GM12873 (cell line): ENCODE measurements around the gene ALDH1L2.

Experiments used
- TF ChIP-seq, protein P1 (sequence below): IDR thresholded peaks from 2 replicates; pipeline ENCODE4 v1.5.1; 2012; ENCODE audit warnings: low read depth, mild to moderate bottlenecking, moderate library complexity, low read length, control low read depth; ENCODE audit not compliant: insufficient read depth; ENCODE audit errors: missing control alignments

ALDH1L2 gene

DNA sequence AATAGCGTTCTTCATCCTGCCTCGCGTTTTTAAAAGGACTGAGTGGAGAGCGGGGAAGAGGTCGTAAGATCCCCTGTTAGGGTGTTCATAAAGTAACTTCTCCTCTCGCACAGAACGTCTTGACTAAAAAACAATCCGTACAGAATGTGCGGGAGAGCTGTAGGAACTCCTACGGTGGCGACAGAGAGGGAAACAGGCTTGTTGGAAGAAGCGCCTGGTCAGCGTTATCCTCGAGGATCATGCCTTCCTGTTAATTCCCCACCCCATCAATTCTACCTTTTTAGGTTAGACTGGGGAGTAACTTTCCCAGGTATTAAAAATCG, 22.9 kb upstream of the ALDH1L2 start:
- TF ChIP-seq, protein P1, sequence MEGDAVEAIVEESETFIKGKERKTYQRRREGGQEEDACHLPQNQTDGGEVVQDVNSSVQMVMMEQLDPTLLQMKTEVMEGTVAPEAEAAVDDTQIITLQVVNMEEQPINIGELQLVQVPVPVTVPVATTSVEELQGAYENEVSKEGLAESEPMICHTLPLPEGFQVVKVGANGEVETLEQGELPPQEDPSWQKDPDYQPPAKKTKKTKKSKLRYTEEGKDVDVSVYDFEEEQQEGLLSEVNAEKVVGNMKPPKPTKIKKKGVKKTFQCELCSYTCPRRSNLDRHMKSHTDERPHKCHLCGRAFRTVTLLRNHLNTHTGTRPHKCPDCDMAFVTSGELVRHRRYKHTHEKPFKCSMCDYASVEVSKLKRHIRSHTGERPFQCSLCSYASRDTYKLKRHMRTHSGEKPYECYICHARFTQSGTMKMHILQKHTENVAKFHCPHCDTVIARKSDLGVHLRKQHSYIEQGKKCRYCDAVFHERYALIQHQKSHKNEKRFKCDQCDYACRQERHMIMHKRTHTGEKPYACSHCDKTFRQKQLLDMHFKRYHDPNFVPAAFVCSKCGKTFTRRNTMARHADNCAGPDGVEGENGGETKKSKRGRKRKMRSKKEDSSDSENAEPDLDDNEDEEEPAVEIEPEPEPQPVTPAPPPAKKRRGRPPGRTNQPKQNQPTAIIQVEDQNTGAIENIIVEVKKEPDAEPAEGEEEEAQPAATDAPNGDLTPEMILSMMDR = no peak

GRCh38 chr12:105106621-105107020, 22.4 kb upstream of the ALDH1L2 start:
- TF ChIP-seq, protein P1 = no peak

DNA sequence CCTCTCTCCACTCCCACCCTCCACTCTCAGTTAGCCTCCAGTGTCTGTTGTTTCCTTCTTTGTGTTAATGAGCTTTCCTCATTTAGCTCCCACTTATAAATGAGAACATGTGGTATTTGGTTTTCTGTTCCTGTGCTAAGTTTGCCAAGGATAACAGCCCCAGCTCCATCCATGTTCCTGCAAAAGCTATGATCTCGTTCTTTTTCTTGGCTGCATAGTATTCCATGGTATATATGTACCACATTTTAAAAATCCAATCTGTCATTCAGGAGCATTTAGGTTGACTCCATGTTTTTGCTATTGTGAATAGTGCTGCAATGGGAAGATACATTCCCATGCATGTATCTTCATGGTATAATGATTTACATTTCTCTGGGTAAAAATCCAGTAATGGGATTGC, 20.5 kb upstream of the ALDH1L2 start:
- TF ChIP-seq, protein P1 = no peak

DNA sequence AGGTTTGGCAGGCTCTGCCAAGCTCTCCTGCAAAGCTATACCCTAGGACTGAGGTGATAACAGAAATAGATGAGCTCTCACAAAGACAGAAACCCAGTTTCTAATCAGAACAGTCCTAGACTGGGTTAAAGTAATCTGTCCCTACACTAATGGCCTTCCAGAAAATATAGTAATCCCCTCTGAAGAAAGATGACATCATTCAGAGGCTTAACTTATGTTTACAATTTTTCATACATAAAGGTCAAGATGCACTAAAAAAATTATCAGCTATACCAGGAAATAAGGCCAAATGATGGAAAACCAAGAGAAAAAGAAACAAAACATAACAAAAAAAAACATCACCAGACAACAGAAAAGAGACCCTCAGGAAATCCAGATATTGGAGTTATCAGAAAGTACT, 18.4 kb upstream of the ALDH1L2 start:
- TF ChIP-seq, protein P1 = no peak

DNA sequence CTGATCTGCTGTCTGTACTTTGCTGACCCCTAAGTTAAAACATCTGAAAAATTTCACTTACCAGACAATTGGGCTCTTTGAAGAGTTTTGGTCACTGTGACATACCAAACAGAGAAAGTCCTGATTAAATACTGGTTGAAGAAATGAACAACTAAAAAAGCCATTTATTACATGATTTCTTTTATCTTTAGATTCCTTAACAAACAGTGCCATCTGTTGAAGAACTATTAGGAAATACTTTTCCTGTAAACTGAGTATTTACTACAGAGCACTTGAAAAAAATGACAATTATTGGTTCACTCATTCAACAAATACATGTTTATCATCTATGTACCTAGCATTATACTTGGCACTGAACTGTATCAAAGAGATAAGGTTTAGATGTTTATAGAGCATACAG, 16.7 kb upstream of the ALDH1L2 start:
- TF ChIP-seq, protein P1 = no peak

- TF ChIP-seq, protein P1 = no peak
These were observed 16.1 kb upstream of the ALDH1L2 start for GRCh38 chr12:105100207-105100985.

- TF ChIP-seq, protein P1 = no peak
These were observed 15.1 kb upstream of the ALDH1L2 start for GRCh38 chr12:105099356-105099755.

DNA sequence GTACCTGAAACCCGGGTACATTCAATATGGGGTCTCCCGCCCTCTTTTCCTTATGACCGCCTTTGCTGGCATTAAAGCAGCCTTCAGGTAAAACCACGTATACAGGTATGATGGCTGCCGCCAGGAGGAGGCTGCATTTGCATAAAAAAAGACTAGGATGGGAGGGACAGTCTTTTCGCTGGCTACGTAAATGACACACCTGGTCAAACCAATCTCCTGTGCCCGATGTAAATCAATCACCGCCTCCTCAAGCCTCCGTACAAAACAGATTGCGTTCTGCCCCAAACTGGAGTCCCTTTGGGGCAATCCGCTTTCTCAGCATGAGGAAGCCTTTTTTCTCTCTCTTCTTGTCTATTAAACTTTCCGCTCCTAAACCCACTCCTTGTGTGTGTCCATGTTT, 8.1 kb upstream of the ALDH1L2 start:
- TF ChIP-seq, protein P1 = no peak
